ENCODE results near the gene SFI1.

SFI1 gene

DNA sequence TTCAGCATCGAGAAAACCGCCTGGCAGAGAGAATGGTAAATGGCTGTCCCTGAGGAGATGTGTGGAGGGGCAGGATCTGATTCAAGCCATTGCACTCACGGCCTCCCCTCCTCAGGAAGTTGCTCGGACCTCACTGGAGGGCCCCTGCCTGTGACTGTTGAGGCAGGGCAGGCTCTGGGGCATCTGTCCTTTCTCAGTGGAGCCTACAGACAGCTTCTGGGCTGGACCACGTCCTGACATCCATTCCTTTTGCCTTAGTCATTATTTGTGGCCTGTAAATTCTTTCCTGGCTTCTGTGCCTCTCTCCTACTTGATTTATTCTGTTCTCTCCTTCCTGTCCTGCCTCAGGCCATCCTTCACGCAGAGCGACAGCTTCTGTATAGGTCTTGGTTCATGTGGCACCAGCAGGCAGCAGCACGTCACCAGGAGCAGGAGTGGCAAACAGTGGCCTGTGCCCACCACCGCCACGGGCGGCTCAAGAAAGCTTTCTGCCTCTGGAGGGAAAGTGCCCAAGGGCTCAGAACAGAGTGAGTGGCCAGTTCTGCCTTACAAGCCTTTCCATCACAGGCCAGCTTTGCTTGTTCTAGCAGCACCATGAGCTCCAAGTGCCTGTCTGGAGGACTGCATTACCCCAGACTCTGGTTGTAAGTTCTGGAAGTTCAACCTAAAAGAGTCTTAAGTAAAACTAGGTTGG lies 106.1 kb downstream of the SFI1 start:
- peak; percentile 93 for DNase-seq

DNA sequence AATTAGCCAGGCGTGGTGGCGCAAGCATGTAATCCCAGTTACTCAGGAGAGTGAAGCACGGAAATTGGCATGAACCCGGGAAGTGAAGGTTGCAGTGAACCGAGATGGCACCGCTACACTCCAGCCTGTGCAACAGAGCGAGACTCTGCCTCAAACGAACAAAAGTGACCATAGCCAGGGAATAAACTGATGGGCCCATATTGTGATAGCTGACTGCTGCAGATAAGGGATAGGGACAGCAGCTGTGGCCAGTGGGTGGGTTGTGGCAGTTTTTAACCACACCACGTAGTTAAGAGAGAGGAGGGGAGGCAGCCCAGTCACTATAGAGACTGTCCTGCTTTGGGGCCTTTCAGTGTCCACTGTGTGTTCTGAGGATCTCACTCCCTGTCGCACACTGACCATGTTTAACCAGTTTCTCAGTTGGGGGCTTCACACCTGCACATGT lies 106.8 kb downstream of the SFI1 start:
- no peak for DNase-seq

DNA sequence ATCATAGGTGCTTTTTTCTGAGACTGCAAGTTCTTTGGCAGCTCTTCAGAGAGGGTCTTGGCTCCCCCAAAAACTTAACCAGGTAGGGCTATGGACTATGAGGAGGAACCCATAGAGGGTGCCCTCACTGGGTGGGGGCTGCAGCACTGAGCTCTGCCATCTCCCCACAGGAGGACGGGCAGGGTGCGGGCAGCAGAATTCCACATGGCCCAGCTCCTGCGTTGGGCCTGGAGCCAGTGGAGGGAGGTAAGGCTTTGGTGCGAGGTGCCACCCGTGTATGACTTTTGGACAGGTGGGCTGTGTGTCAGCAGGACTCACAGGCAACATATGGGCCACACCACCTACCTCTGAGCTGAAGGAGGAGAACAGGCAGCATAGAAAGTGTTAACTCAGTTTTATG lies 107.2 kb downstream of the SFI1 start:
- DNase-seq: no peak

DNA sequence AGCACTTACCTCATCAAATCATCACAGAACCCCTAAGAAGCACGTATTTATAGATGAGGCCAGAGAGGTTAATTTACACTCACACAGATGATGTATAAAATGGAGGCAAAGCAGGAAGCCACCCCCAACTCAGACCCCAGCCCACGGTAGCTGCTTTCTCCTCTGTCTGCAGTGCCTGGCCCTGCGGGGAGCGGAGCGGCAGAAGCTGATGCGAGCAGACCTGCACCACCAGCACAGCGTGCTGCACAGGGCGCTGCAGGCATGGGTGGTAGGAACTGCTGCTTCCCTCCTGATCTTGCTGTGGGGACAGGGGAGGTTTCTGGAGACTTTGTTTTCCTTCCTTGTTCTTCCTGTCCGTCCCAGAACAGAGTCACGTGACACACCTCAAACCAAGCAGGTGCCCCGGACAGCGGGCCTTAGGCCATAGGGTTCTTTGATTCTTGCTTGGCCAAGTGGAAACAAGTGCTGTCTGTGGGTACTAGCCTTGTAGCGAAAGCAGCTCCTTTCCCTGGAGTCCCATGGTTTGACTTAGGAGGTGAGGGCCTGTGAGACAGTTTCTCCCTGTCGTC lies 107.9 kb downstream of the SFI1 start:
- DNase-seq: no peak

DNA sequence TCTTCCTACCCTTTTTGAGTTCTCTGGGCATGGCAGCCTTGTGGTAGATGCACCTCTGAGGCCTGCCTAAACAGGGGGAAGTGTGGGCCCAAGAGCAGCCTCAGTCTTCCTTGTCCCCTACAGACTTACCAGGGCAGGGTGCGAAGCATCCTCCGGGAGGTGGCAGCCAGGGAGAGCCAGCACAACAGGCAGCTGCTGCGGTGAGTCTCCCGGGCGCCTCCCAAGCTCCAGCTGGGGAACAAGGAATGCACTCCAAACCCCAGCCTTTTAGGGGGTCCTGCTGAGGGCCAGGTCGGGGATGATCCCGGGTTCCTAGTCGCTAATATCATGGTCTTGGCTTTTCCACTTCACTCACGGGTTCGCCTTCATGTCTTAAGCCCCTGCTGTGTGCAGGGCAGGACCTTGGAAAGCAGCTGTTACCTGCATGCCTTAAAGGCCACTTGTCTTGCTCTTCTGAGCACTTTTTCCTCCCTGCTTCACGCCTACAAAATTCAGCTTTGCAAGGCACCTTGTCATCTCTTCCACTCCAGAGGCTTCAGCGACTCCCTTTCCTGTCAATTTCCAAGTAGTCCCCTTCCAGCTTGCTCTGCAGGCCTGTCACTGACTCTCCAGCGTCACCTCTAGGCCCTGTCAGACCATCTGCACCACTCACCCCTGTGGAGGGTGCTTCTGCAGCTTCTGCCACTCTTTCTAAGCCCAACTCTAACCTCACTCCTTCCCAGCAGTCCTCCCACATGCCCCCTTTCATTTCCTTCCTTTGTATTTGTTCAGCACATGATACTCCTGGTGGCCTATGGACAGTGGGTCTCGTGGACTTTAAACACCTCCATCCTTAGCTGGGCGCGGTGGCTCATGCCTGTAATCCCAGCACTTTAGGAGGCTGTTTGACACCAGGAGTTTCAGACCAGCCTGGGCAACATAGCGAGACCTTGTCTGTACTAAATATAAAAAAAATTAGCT lies 108.7 kb downstream of the SFI1 start:
- DNase-seq: no peak

DNA sequence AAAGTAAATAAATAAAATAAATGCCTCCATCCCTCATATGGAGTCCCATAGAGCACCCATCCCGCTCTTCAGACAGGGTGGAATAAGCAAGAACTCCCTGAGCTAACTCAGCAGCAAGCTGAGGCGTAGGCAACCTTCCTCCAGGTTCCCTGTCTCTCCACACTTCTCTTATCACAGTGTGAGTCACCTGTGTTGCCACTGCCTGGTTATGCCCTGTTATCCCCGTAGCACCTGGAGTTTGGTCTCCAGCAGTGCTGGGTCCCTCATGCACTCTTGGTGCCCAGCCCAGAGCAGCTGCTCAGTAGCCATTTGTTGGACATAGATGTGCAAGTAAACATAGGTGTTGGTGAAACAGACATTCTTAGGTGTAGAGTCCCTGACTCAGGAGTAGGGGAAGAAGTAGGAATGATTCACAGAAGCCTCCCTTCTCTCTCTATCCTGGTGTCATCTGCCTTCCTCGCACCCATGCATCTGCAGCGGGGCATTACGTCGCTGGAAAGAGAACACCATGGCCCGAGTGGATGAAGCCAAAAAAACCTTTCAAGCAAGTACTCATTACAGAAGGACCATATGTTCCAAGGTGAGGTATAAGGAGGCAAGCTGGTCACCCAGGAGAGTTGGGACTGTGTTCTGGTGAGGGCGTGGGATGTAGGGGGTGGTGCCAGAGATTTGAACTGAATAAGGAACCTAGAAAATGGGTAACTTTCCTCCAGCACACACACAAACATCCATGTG lies 109.7 kb downstream of the SFI1 start:
- no peak for DNase-seq

DNA sequence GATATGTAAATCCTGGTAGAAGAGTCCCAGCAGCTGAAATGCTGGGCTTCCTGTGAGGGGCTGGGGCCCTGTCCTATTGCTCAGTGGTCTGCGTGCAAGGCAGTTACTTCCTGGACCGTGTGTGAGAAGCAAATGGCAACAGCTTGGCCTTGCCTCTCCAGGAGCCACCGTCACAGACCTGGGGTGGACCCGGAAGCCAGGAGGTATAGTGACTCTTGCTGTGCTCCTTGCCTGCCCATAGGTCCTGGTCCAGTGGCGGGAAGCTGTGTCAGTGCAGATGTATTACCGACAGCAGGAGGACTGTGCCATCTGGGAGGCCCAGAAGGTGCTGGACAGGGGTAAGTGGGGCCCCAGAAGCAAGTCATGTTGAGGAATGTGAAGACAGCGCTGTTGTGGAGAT lies 111.4 kb downstream of the SFI1 start:
- no peak for DNase-seq

DNA sequence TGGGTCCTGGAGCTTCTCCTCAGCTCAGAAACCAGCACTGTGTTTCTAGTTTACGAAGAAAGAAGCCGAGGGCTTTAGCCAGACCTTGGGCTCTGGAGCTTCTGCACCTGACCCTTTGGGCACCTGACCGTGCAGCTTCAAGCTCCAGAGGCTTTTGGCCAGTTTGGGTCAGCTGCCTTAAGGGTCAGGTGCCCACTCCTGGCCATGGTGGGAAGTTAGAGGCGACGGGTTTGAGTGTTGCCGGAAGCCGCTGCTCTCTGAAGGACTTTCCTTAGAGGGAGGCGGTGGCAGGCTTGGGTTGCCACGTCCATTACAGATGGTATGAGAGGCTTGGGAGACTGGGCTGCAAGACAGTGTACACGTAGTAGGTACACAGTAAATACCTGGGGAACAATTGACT lies 113.4 kb downstream of the SFI1 start:
- DNase-seq: no peak

DNA sequence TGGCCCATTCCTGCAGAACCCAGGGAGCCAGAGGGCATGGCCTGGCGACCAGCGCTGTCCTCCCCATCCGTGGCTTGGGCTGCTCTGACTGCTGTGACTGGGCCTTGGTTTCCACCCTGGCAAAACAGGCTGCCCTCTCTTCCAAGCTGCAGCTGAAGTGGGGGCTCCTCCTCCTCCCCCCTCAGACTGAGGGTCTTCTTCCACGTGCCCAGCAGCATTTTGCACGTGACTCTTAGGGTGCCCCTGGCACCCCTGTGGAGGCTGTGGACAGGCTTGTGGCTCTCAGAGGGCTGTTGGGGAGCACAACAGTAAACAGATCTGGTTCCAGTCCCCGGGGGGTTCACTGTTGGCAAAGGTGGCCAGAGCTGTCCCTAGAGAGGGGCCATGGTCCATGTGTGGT lies 114.3 kb downstream of the SFI1 start:
- no peak for DNase-seq

DNA sequence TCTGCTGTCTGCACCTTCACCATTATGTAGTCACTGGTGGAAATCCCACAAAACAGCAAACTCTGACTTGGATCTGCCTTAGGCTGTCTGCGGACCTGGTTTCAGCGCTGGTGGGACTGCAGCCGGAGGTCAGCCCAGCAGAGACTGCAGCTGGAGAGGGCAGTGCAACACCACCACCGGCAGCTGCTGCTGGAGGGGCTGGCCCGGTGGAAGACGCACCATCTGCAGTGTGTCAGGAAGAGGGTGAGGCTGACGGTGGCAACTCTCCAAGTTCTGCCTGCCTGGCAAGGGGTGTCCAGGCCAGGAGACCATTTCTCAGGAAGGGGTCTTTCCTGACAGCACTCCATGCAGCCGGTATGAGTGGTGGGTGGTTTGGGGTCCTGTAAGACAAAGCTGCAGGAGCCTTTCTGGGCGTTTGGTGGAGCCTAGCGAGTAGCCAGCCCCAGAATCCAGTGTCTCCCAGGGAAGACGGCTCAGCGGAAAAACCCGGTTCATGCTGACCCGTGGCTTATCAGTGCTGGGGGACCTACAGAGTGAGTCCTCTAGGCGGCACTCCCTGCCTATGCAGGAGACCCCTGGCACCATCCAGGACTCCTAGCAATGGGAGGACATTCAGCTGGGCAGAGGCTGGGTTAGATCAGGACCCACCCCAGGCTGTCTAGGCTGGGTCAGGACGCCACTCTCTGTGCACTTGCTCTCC lies 114.9 kb downstream of the SFI1 start:
- no peak for DNase-seq

DNA sequence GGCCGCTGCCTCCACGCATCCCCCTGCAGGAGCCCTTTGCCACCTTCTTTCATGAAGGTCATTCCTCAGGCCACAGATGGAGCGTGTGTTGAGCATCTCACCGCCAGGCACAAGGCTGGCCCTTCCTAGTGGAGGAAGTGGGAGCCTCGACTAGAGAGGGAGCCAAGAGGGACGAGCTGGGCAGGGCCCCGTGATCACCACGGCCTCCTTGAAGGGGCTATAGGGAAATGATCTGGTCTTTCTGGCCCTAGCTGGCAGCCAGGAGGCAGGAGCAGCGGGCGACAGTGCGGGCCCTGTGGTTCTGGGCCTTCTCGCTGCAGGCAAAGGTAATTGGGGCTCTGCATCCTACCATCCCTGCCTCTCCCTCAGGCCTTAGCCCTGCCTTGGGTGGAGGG lies 116.6 kb downstream of the SFI1 start:
- DNase-seq: no peak

DNA sequence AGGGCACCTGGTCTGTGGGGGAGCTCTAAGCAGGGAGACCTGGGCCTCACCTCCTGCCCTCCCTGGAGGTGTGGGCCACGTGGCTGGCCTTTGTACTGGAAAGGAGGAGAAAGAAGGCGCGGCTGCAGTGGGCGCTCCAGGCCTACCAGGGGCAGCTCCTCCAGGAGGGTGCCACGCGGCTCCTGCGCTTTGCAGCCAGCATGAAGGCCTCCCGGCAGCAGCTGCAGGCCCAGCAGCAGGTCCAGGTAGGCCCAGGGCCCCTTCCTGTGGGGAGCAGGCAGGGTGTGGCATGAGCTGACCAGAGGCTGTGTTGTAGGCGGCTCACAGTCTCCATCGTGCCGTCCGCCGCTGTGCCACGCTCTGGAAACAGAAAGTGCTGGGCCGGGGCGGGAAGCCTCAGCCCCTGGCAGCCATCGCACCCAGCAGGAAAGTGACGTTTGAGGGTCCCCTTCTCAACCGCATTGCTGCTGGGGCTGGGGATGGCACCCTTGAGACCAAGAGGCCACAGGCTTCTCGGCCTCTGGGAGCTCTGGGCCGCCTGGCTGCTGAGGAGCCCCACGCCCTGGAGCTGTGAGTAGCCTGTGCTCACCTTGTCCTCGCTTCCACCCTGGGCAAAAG lies 117.1 kb downstream of the SFI1 start:
- DNase-seq: no peak

DNA sequence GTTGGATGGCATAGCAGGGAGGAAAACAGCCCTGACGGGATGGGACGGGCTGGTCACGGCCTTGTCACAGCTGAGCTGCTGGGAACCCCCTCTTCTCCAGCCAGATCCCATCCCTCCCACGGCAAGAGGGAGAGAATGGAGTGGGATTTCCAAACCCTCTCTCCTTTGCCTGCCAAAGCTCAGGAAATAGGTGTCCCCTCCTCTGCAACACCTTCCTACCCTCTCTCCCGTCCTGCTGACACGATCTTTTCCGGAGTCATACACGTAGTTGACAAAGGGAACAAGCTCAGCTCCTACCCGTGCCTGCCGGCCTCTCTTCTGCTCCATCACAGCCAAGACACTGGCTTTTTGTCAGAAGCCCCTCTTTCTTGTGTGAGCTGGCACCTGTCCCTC lies 117.6 kb downstream of the SFI1 start:
- DNase-seq: no peak

DNA sequence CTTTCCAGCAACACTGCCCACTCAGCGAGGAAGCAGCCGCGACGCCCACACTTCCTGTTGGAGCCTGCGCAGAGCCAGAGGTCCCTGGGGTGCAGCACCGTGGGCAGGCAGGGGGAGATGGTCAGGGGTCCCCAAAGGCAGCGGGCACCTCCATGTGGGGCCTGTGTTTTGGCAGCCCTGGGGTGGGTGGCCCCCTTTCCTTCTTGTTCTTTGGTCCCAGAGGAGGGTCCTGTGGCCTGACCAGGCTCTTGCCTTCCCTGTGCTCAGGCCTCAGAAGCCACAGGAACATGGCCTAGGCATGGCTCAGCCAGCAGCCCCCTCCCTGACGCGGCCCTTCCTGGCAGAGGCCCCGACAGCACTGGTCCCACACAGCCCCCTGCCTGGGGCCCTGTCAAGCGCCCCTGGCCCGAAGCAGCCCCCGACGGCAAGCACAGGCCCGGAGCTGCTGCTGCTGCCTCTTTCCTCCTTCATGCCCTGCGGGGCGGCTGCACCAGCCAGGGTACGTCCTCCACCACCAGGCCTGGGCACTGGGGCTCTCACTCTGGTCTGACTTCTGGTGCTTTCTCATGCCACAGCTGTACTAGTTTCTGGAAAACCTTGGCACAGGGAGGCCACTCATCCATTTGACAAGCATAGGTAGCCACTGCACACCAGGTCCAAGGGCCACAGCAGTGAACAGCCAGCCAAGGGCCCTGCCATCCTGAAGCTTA lies 118.6 kb downstream of the SFI1 start:
- DNase-seq: no peak

DNA sequence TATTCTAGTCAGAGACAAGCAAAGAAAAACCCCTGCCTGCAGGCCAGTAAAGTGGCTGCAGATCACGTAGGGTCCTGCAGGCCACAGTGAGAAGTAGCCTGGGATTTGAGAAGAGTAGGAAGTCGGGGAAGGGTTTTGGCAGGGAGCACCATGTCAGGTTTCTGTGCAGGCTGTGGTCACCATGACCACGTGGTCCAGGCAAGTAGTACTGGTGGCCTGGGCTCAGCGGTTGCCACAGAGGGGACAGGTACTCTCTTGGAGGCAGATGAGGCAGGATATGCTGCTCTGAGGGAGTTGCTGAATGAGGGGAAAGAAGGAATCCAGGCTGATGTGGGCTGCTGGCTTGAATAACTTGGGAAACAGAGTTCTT lies 119.1 kb downstream of the SFI1 start:
- DNase-seq: no peak

DNA sequence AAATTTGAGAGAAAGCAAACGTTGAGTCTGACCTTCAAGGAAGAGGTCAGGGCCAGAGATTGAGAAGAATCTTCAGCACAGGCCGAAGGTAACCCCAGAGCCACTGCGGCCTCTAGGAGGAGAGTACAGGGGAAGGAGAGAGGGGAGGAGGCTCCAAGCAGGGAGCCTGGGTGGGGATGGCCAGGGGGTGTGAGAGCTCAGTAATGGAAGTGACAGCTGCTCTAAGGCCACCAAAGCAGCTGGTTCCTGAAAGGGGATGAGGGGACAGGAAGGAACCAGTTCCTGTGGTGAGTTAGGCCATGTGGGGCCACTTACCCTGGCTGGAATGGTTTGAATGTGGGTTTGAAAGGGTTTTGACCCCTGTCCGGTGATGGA lies 119.6 kb downstream of the SFI1 start:
- DNase-seq: no peak

DNA sequence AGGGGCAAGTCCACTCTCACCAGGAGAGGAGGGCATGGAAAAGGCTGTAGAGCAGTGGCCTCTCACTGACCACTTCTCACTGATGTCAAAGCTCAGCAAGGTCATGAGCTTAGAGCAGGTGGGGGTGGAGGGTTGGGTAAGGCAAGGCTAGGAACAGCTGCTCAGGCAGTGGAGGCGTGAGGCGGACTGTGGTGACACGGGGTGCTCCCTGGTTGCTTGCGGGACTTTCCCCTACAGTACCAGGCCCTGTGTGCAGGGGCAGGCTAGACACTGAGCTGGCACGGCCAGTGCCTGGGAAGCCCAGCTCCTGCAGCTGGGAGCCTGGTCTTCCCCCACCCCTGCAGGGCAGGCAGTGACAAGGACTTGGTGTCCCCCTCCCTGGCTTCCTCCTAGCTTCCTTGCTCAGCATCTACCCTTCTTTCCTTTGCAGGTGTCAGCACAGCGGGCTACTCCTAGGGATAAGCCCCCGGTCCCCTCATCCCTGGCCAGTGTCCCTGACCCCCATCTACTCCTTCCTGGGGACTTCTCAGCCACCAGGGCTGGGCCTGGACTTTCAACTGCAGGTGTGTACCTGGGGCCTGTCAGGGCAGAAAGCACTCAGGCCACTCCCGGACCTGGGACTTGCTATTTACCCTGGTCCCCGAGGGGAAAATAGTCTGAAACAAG lies 120.1 kb downstream of the SFI1 start:
- DNase-seq: no peak

DNA sequence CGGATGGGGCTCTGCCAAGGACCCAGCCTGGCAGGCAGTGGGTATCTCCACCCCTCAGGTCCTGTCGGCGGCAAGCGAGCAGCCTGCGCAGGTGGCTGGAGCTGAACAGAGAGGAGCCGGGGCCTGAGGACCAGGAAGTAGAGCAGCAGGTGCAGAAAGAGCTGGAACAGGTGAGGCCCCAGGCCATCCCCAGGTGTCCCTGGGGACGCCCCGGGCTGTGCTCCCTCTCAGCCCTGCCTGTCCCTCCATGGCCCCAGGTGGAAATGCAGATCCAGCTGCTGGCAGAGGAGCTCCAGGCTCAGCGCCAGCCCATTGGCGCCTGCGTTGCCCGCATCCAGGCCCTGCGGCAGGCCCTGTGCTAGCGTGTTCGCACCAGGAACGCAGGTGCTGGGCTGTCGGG lies 121.7 kb downstream of the SFI1 start:
- no peak for DNase-seq

DNA sequence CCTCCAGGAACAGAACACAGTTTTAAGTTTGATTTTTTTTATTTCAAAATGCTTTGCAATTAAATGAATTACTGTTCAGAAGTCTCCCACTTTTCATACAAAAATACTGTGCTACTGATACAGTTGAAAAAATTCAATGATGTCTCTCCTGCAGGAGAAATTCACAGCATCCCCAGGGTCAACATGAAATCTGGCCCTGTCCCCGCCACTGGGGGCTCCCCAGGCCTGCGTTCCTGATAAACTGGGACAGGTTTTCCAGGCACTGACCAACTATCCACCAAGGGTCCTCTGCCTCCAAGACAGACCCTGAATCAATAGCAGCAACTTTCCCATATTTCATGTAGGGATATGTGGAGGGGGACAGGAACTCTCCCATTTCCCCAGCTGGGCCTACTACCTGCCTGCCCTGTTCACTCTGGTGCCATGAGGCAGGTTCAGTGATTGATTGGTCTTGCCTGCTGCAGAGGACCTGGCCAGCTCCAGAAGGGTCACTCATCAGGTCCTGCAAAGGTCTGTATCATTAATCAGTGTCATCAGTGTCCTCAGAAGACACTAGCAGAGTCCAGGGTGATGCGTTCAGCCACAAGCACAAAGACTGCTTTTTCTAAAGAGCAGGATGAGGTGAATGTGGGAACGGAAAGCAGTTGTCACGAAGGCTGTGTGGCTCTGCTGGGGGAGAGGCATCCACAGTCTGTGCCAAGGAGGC lies 122.3 kb downstream of the SFI1 start:
- no peak for DNase-seq
